ENCODE results near the gene AKR1C8.

AKR1C8 gene

GRCh38 chr10:5199398-5199797, 14.4 kb upstream of the AKR1C8 start:
- peak; percentile 13 for DNase-seq
- no peak overlapping the region for H3K4me2 ChIP-seq (ENCODE audit: low read length)
- no CpG with 5 or more reads among the region's 8 CpGs for WGBS (ENCODE audit: extremely low coverage, insufficient coverage, low lambda C conversion rate)

GRCh38 chr10:5198386-5198785, 13.4 kb upstream of the AKR1C8 start:
- Histone ChIP-seq H3K18ac (ENCODE audit: low read length) (no peak overlapping the region), H3K23ac (ENCODE audit: low read length) (no peak overlapping the region), H3K79me2 (ENCODE audit: control insufficient read depth, insufficient read depth, low read length) (no peaks in the 10 kb centered on the region), H2BK15ac (replicated peaks; ENCODE audit: low read depth) (no peak overlapping the region), H3K4me2 (ENCODE audit: low read length) (no peak overlapping the region), H3K36me3 (ENCODE audit: control insufficient read depth, insufficient read depth, low read length) (no peaks in the 10 kb centered on the region), H2BK120ac (ENCODE audit: low read depth, low read length) (no peak overlapping the region), H3K9ac (ENCODE audit: low read length) (no peak overlapping the region), H3K4me1 (ENCODE audit: control insufficient read depth, low read depth, low read length) (no peaks in the 10 kb centered on the region), H3K27ac (ENCODE audit: low read depth, low read length) (no peak overlapping the region), H2AK5ac (ENCODE audit: low read length) (no peak overlapping the region), H3K4me3 (ENCODE audit: low read length) (no peak overlapping the region), H4K5ac (ENCODE audit: low read length) (no peak overlapping the region), H2BK5ac (ENCODE audit: low read length) (no peak overlapping the region), H3K4ac (ENCODE audit: low read depth, low read length) (no peak overlapping the region), H4K8ac (ENCODE audit: low read depth, low read length) (no peak overlapping the region), H3K27me3 (ENCODE audit: insufficient read depth, low read length, poor library complexity) (no peaks in the 10 kb centered on the region), H3K79me1 (ENCODE audit: low read length) (no peaks in the 10 kb centered on the region), H3K56ac (ENCODE audit: low read length) (no peak overlapping the region)
- no peak for DNase-seq
- WGBS (ENCODE audit: extremely low coverage, insufficient coverage, low lambda C conversion rate), result no CpG with 5 or more reads among the region's 3 CpGs

More at GRCh38 chr10:5199398-5199797, 14.4 kb upstream of the AKR1C8 start:
- Histone ChIP-seq H2BK5ac (ENCODE audit: low read length) (no peak overlapping the region), H3K9ac (ENCODE audit: low read length) (no peak overlapping the region), H3K36me3 (ENCODE audit: control insufficient read depth, insufficient read depth, low read length) (no peaks in the 10 kb centered on the region), H3K23ac (ENCODE audit: low read length) (no peak overlapping the region), H4K5ac (ENCODE audit: low read length) (no peak overlapping the region), H4K8ac (ENCODE audit: low read depth, low read length) (no peak overlapping the region), H2BK15ac (replicated peaks; ENCODE audit: low read depth) (no peak overlapping the region), H3K27ac (ENCODE audit: low read depth, low read length) (no peak overlapping the region), H3K4me3 (ENCODE audit: low read length) (no peak overlapping the region), H3K18ac (ENCODE audit: low read length) (no peak overlapping the region), H2AK5ac (ENCODE audit: low read length) (no peak overlapping the region), H3K79me1 (ENCODE audit: low read length) (no peaks in the 10 kb centered on the region), H3K27me3 (ENCODE audit: insufficient read depth, low read length, poor library complexity) (no peaks in the 10 kb centered on the region), H3K79me2 (ENCODE audit: control insufficient read depth, insufficient read depth, low read length) (no peaks in the 10 kb centered on the region), H3K4me1 (ENCODE audit: control insufficient read depth, low read depth, low read length) (no peaks in the 10 kb centered on the region), H3K56ac (ENCODE audit: low read length) (no peak overlapping the region), H2BK120ac (ENCODE audit: low read depth, low read length) (no peak overlapping the region), H3K4ac (ENCODE audit: low read depth, low read length) (no peak overlapping the region)

- Histone ChIP-seq H3K79me1 (ENCODE audit: low read length) (no peaks in the 10 kb centered on the region), H3K4me2 (ENCODE audit: low read length) (no peak within 1 kb of the TSS), H3K4me3 (ENCODE audit: low read length) (no peak within 1 kb of the TSS), H3K27me3 (ENCODE audit: insufficient read depth, low read length, poor library complexity) (no peaks in the 10 kb centered on the region), H2AK5ac (ENCODE audit: low read length) (no peak within 1 kb of the TSS), H3K27ac (ENCODE audit: low read depth, low read length) (no peak within 1 kb of the TSS), H3K23ac (ENCODE audit: low read length) (no peak within 1 kb of the TSS), H3K4ac (ENCODE audit: low read depth, low read length) (no peak within 1 kb of the TSS), H2BK5ac (ENCODE audit: low read length) (no peak within 1 kb of the TSS), H3K4me1 (ENCODE audit: control insufficient read depth, low read depth, low read length) (no peaks in the 10 kb centered on the region), H2BK120ac (ENCODE audit: low read depth, low read length) (no peak within 1 kb of the TSS), H3K18ac (ENCODE audit: low read length) (no peak within 1 kb of the TSS), H2BK15ac (replicated peaks; ENCODE audit: low read depth) (no peak within 1 kb of the TSS), H4K8ac (ENCODE audit: low read depth, low read length) (no peak within 1 kb of the TSS), H4K5ac (ENCODE audit: low read length) (no peak within 1 kb of the TSS), H3K36me3 (ENCODE audit: control insufficient read depth, insufficient read depth, low read length) (no peaks in the 10 kb centered on the region), H3K9ac (ENCODE audit: low read length) (no peak within 1 kb of the TSS), H3K79me2 (ENCODE audit: control insufficient read depth, insufficient read depth, low read length) (no peaks in the 10 kb centered on the region), H3K56ac (ENCODE audit: low read length) (no peak within 1 kb of the TSS)
- DNase-seq, result no peak
- WGBS (ENCODE audit: extremely low coverage, insufficient coverage, low lambda C conversion rate), result no CpG with 5 or more reads among the region's 4 CpGs
These were observed 11.8 kb upstream of the AKR1C8 start, which contains the start of gene AKR1C4 for GRCh38 chr10:5196702-5197113. AKR1C4 (plus strand) TSS chr10:5196837; CDS start chr10:5196868, 31 bp downstream.

GRCh38 chr10:5195727-5196374, 10.9 kb upstream of the AKR1C8 start:
- Histone ChIP-seq H3K23ac (ENCODE audit: low read length) (no peak overlapping the region), H2BK120ac (ENCODE audit: low read depth, low read length) (no peak overlapping the region), H3K79me2 (ENCODE audit: control insufficient read depth, insufficient read depth, low read length) (no peaks in the 10 kb centered on the region), H3K4me1 (ENCODE audit: control insufficient read depth, low read depth, low read length) (no peaks in the 10 kb centered on the region), H3K27ac (ENCODE audit: low read depth, low read length) (no peak overlapping the region), H3K4ac (ENCODE audit: low read depth, low read length) (no peak overlapping the region), H2BK15ac (replicated peaks; ENCODE audit: low read depth) (no peak overlapping the region), H3K9ac (ENCODE audit: low read length) (no peak overlapping the region), H3K56ac (ENCODE audit: low read length) (no peak overlapping the region), H3K18ac (ENCODE audit: low read length) (no peak overlapping the region), H4K8ac (ENCODE audit: low read depth, low read length) (no peak overlapping the region), H4K5ac (ENCODE audit: low read length) (no peak overlapping the region), H3K4me3 (ENCODE audit: low read length) (no peak overlapping the region), H3K27me3 (ENCODE audit: insufficient read depth, low read length, poor library complexity) (no peaks in the 10 kb centered on the region), H2BK5ac (ENCODE audit: low read length) (no peak overlapping the region), H3K79me1 (ENCODE audit: low read length) (no peaks in the 10 kb centered on the region), H2AK5ac (ENCODE audit: low read length) (no peak overlapping the region), H3K36me3 (ENCODE audit: control insufficient read depth, insufficient read depth, low read length) (no peaks in the 10 kb centered on the region), H3K4me2 (ENCODE audit: low read length) (no peak overlapping the region)
- DNase-seq, result peak; percentile 2
- no CpG with 5 or more reads among the region's 6 CpGs for WGBS (ENCODE audit: extremely low coverage, insufficient coverage, low lambda C conversion rate)

GRCh38 chr10:5194431-5194830, 9.5 kb upstream of the AKR1C8 start:
- no CpG with 5 or more reads among the region's 3 CpGs for WGBS (ENCODE audit: extremely low coverage, insufficient coverage, low lambda C conversion rate)
- no peak for DNase-seq
- H4K5ac ChIP-seq (ENCODE audit: low read length), result no peak overlapping the region

GRCh38 chr10:5188358-5188757, 3.4 kb upstream of the AKR1C8 start:
- Histone ChIP-seq H2BK15ac (replicated peaks; ENCODE audit: low read depth) (no peak overlapping the region), H2AK5ac (ENCODE audit: low read length) (no peak overlapping the region), H3K27ac (ENCODE audit: low read depth, low read length) (no peak overlapping the region), H3K79me2 (ENCODE audit: control insufficient read depth, insufficient read depth, low read length) (no peaks in the 10 kb centered on the region), H3K18ac (ENCODE audit: low read length) (no peak overlapping the region), H4K5ac (ENCODE audit: low read length) (no peak overlapping the region), H3K23ac (ENCODE audit: low read length) (no peak overlapping the region), H3K4ac (ENCODE audit: low read depth, low read length) (no peak overlapping the region), H3K56ac (ENCODE audit: low read length) (no peak overlapping the region), H2BK5ac (ENCODE audit: low read length) (no peak overlapping the region), H3K4me1 (ENCODE audit: control insufficient read depth, low read depth, low read length) (peaks cover 2% of the 10 kb centered on the region), H3K27me3 (ENCODE audit: insufficient read depth, low read length, poor library complexity) (no peaks in the 10 kb centered on the region), H3K79me1 (ENCODE audit: low read length) (no peaks in the 10 kb centered on the region), H4K8ac (ENCODE audit: low read depth, low read length) (no peak overlapping the region), H2BK120ac (ENCODE audit: low read depth, low read length) (no peak overlapping the region), H3K4me2 (ENCODE audit: low read length) (no peak overlapping the region), H3K4me3 (ENCODE audit: low read length) (no peak overlapping the region), H3K9ac (ENCODE audit: low read length) (no peak overlapping the region), H3K36me3 (ENCODE audit: control insufficient read depth, insufficient read depth, low read length) (no peaks in the 10 kb centered on the region)
- DNase-seq, result no peak
- WGBS (ENCODE audit: extremely low coverage, insufficient coverage, low lambda C conversion rate), result no CpG with 5 or more reads among the region's 2 CpGs

More at GRCh38 chr10:5194431-5194830, 9.5 kb upstream of the AKR1C8 start:
- Histone ChIP-seq H2AK5ac (ENCODE audit: low read length) (no peak overlapping the region), H3K27ac (ENCODE audit: low read depth, low read length) (no peak overlapping the region), H3K23ac (ENCODE audit: low read length) (no peak overlapping the region), H3K18ac (ENCODE audit: low read length) (no peak overlapping the region), H4K8ac (ENCODE audit: low read depth, low read length) (no peak overlapping the region), H2BK5ac (ENCODE audit: low read length) (no peak overlapping the region), H3K9ac (ENCODE audit: low read length) (no peak overlapping the region), H3K4me3 (ENCODE audit: low read length) (no peak overlapping the region), H2BK15ac (replicated peaks; ENCODE audit: low read depth) (no peak overlapping the region), H3K27me3 (ENCODE audit: insufficient read depth, low read length, poor library complexity) (no peaks in the 10 kb centered on the region), H3K56ac (ENCODE audit: low read length) (no peak overlapping the region), H3K4me2 (ENCODE audit: low read length) (no peak overlapping the region), H3K79me1 (ENCODE audit: low read length) (no peaks in the 10 kb centered on the region), H3K79me2 (ENCODE audit: control insufficient read depth, insufficient read depth, low read length) (no peaks in the 10 kb centered on the region), H3K4me1 (ENCODE audit: control insufficient read depth, low read depth, low read length) (no peaks in the 10 kb centered on the region), H3K4ac (ENCODE audit: low read depth, low read length) (no peak overlapping the region), H2BK120ac (ENCODE audit: low read depth, low read length) (no peak overlapping the region), H3K36me3 (ENCODE audit: control insufficient read depth, insufficient read depth, low read length) (no peaks in the 10 kb centered on the region)
